NB4 (cell line): ENCODE results near the gene ARVCF.

ENCODE experiments used
- DNase-seq: peaks from one replicate; pipeline ENCODE4 v3.0.0; 2010; ENCODE audit warnings: low read depth
- H3K4me3 ChIP-seq: one replicate; pipeline ENCODE4 v1.5.1; 2011; ENCODE audit warnings: mild to moderate bottlenecking, low read depth, low read length, moderate library complexity
- CTCF ChIP-seq: IDR thresholded peaks from one replicate; pipeline ENCODE4 v1.5.1; 2012; ENCODE audit warnings: low read depth, low read length
- MAX ChIP-seq: IDR thresholded peaks from 2 replicates; pipeline ENCODE4 v1.6.1; 2011; ENCODE audit warnings: low read depth, low read length
- MYC ChIP-seq: IDR thresholded peaks from 2 replicates; pipeline ENCODE4 v1.6.1; 2011; ENCODE audit warnings: low read depth, low read length
- POLR2A ChIP-seq: IDR thresholded peaks from 2 replicates; pipeline ENCODE4 v1.6.1; 2011; ENCODE audit warnings: mild to moderate bottlenecking; ENCODE audit not compliant: insufficient read length; ENCODE audit errors: extremely low read depth

ARVCF gene

GRCh38 chr22:20016734-20017621 lies at the start of gene ARVCF:
TSS of gene ARVCF (minus strand) at chr22:20016823. CDS start at chr22:19990794, 26,029 bp downstream.
- TF ChIP-seq POLR2A (no peak), MAX (no peak), CTCF (no peak), MYC (no peak)
- DNase-seq: peak; percentile 87
- H3K4me3 ChIP-seq: peak within 1 kb of the TSS; percentile 55

- no peak for DNase-seq
- no peak overlapping the region for H3K4me3 ChIP-seq
- no peak for TF ChIP-seq POLR2A
- no peak for TF ChIP-seq MYC
- no peak for TF ChIP-seq MAX
- no peak for TF ChIP-seq CTCF
These were observed 49.4 kb upstream of the ARVCF start for GRCh38 chr22:20065896-20066616.

GRCh38 chr22:20064545-20065262 lies 48.1 kb upstream of the ARVCF start:
- no peak overlapping the region for H3K4me3 ChIP-seq
- no peak for TF ChIP-seq POLR2A
- no peak for TF ChIP-seq MAX
- no peak for TF ChIP-seq CTCF
- no peak for TF ChIP-seq MYC
- no peak for DNase-seq

- DNase-seq: no peak
- no peak overlapping the region for H3K4me3 ChIP-seq
- TF ChIP-seq MYC (no peak), MAX (no peak), POLR2A (no peak), CTCF (no peak)
These were observed 47.5 kb upstream of the ARVCF start for GRCh38 chr22:20064140-20064480.

GRCh38 chr22:20063271-20064139 lies 46.9 kb upstream of the ARVCF start:
- no peak overlapping the region for H3K4me3 ChIP-seq
- TF ChIP-seq POLR2A: no peak
- no peak for TF ChIP-seq MYC
- no peak for TF ChIP-seq CTCF
- no peak for TF ChIP-seq MAX
- no peak for DNase-seq
